Measurements from ENCODE around the gene NDUFA13.
A peak's percentile ranks its signal among the peaks of the same experiment; 100 is the strongest.

The NDUFA13 gene

GRCh38 chr19:19489804-19490204 is 26.2 kb upstream of the NDUFA13 start:
- Histone ChIP-seq H3K4me1 (ENCODE audit: control insufficient read depth, insufficient read depth, low read length) (peaks cover 11% of the 10 kb centered on the region), H3K27ac (ENCODE audit: extremely low read depth, low read depth, low read length) (no peak overlapping the region), H3K9me3 (ENCODE audit: control insufficient read depth, insufficient read depth, low read depth, low read length) (no peaks in the 10 kb centered on the region), H3K36me3 (ENCODE audit: control insufficient read depth in 2 of 2, insufficient read depth in 1 of 2, low read length in 2 of 2) (peaks cover 0 to 43% of the 10 kb centered on the region in 2 experiments; a peak in 2 of 3 replicates), H3K4me3 (ENCODE audit: low read depth, low read length) (no peak overlapping the region)
- ChIA-PET POLR2A (interaction anchor here (0.9 to 2.0 kb wide), 4 partner anchors 84 to 147 kb away, joined by 3 to 10 read pairs (median 5); partner anchors contain the start of gene GATAD2A), CTCF (interaction anchor here (0.6 to 2.7 kb wide), 31 partner anchors 10 to 452 kb away, joined by 3 to 49 read pairs (median 5); partner anchors contain the start of genes GATAD2A and GMIP)
- peak; percentile 33; the same call in 1 of the 2 replicates for TF ChIP-seq ZIC2 (tag by site-specific recombination; IDR thresholded peaks at IDR 0.05)
- 0 out of 2 replicates have a peak, but pooled peaks have one; percentile 19 for TF ChIP-seq GLIS1 (tag by site-specific recombination; IDR thresholded peaks at IDR 0.05)
- TF ChIP-seq ZNF112 (tag by site-specific recombination; IDR thresholded peaks at IDR 0.05) = no peak
- TF ChIP-seq ZNF335 (tag by site-specific recombination; conservative IDR thresholded peaks at IDR 0.05) = no peak
- no peak for TF ChIP-seq ZFP69B (tag by site-specific recombination; IDR thresholded peaks at IDR 0.05)
- TF ChIP-seq ZNF175 (tag by site-specific recombination; IDR thresholded peaks at IDR 0.05) = no peak

GRCh38 chr19:19490214-19490968 is 25.6 kb upstream of the NDUFA13 start:
- ChIA-PET CTCF (interaction anchor here (0.5 to 2.7 kb wide), 43 partner anchors 9 to 470 kb away, joined by 3 to 49 read pairs (median 4); partner anchors contain the start of genes GATAD2A and GMIP), POLR2A (interaction anchor here (0.9 to 2.0 kb wide), 4 partner anchors 85 to 148 kb away, joined by 3 to 10 read pairs (median 5); partner anchors contain the start of gene GATAD2A)
- Histone ChIP-seq H3K4me3 (ENCODE audit: low read depth, low read length) (no peak overlapping the region), H3K4me1 (ENCODE audit: control insufficient read depth, insufficient read depth, low read length) (peaks cover 11% of the 10 kb centered on the region), H3K27ac (ENCODE audit: extremely low read depth, low read depth, low read length) (no peak overlapping the region), H3K36me3 (ENCODE audit: control insufficient read depth in 2 of 2, insufficient read depth in 1 of 2, low read length in 2 of 2) (peaks cover 0 to 46% of the 10 kb centered on the region in 2 experiments; a peak in 2 of 3 replicates), H3K9me3 (ENCODE audit: control insufficient read depth, insufficient read depth, low read depth, low read length) (no peaks in the 10 kb centered on the region)
- peak; percentile 34; the same call in 1 of the 2 replicates for TF ChIP-seq ZNF660 (tag by site-specific recombination; IDR thresholded peaks at IDR 0.05)
- TF ChIP-seq ZNF335 (tag by site-specific recombination; conservative IDR thresholded peaks at IDR 0.05) = peak; percentile 41; the same call in 1 of the 2 replicates
- no peak for TF ChIP-seq ZNF174 (tag by site-specific recombination; IDR thresholded peaks at IDR 0.05)
- no peak for TF ChIP-seq ZFP37 (tag by site-specific recombination; IDR thresholded peaks at IDR 0.05)
- peak; percentile 73 for TF ChIP-seq ZNF600 (tag by site-specific recombination; IDR thresholded peaks at IDR 0.05)
- TF ChIP-seq ZNF585B (tag by site-specific recombination; IDR thresholded peaks at IDR 0.05) = no peak
- TF ChIP-seq ZNF416 (tag by site-specific recombination; IDR thresholded peaks at IDR 0.05) = no peak
- peak; percentile 60 for TF ChIP-seq CTCF (tag by site-specific recombination; IDR thresholded peaks at IDR 0.05)
- TF ChIP-seq OSR2 (tag by site-specific recombination; IDR thresholded peaks at IDR 0.05) = no peak
- TF ChIP-seq ZNF791 (tag by site-specific recombination; IDR thresholded peaks at IDR 0.05) = no peak
- TF ChIP-seq ZSCAN30 (tag by site-specific recombination; IDR thresholded peaks at IDR 0.05) = no peak
- TF ChIP-seq ZNF292 (tag by site-specific recombination; IDR thresholded peaks at IDR 0.05; ENCODE audit: borderline replicate concordance, low read depth) = no peak
- no peak for TF ChIP-seq BCL6B (tag by site-specific recombination; IDR thresholded peaks at IDR 0.05)
- TF ChIP-seq ZNF10 (tag by site-specific recombination; IDR thresholded peaks at IDR 0.05) = peak; percentile 45
- TF ChIP-seq ZNF501 (tag by site-specific recombination; IDR thresholded peaks at IDR 0.05) = no peak
- TF ChIP-seq ZNF654 (tag by site-specific recombination; IDR thresholded peaks at IDR 0.05; ENCODE audit: low read depth) = peak; percentile 74
- 0 out of 2 replicates have a peak, but pooled peaks have one; percentile 29 for TF ChIP-seq GLIS1 (tag by site-specific recombination; IDR thresholded peaks at IDR 0.05)
- TF ChIP-seq ZNF433 (tag by site-specific recombination; IDR thresholded peaks at IDR 0.05; ENCODE audit: low read depth) = no peak
